HEK293 (cell line): ENCODE results near the gene NABP2.
A peak's percentile ranks its signal among the peaks of the same experiment; 100 is the strongest.

Source experiments
- CTCF ChIA-PET: fragments of 350-600 bp; formaldehyde crosslinking; extraction: SDS; loops from one replicate; lab custom pipeline; 2021; ENCODE audit warnings: antibody characterized with exemption; lab: Yijun Ruan, JAX
- POLR2A ChIA-PET: fragments of 300-600 bp; formaldehyde crosslinking; extraction: SDS; loops from one replicate; lab custom pipeline; 2020; ENCODE audit warnings: antibody characterized with exemption, inconsistent platforms; lab: Yijun Ruan, JAX
- H3K27ac ChIP-seq: fragments of 200-500 bp; sonication (Bioruptor generic); 2 replicates; pipeline ENCODE4 v1.5.1; 2014; ENCODE audit warnings: low read depth, low read length, control low read depth, inconsistent platforms; ENCODE audit errors: extremely low read depth
- H3K36me3 ChIP-seq, 2 experiments: fragments of 200-500 bp in 1 of 2; sonication (Bioruptor generic) in 1 of 2; 1 replicate in 1 of 2; 2 replicates in 1 of 2; pipeline ENCODE4 v1.5.1; 2014 to 2017; ENCODE audit warnings: inconsistent platforms in 2 of 2, low read length in 2 of 2; ENCODE audit not compliant: control insufficient read depth in 2 of 2, insufficient read depth in 1 of 2
- H3K4me1 ChIP-seq: fragments of 200-500 bp; sonication (Bioruptor generic); 2 replicates; pipeline ENCODE4 v1.5.1; 2014; ENCODE audit warnings: mild to moderate bottlenecking, low read length, inconsistent platforms; ENCODE audit not compliant: control insufficient read depth, insufficient read depth
- H3K4me3 ChIP-seq: 2 replicates; pipeline ENCODE4 v1.5.1; 2011; ENCODE audit warnings: low read depth, mild to moderate bottlenecking, control low read depth, low read length, moderate library complexity
- H3K9me3 ChIP-seq: fragments of 200-500 bp; sonication (Bioruptor generic); 2 replicates; pipeline ENCODE4 v1.5.1; 2014; ENCODE audit warnings: low read depth, low read length, inconsistent platforms; ENCODE audit not compliant: control insufficient read depth, insufficient read depth
- GLIS1 ChIP-seq: fragments of 450-650 bp; formaldehyde crosslinking; IDR thresholded peaks from 2 replicates; pipeline ENCODE4 v1.5.1; 2016; ENCODE audit warnings: missing biosample characterization, missing genetic modification characterization
- ZBTB17 ChIP-seq: fragments of 450-650 bp; formaldehyde crosslinking; IDR thresholded peaks from 2 replicates; pipeline ENCODE4 v1.5.1; 2016; ENCODE audit warnings: missing biosample characterization, missing genetic modification characterization
- ZNF521 ChIP-seq: fragments of 450-650 bp; formaldehyde crosslinking; IDR thresholded peaks from 2 replicates; pipeline ENCODE4 v1.5.1; 2017; ENCODE audit warnings: missing biosample characterization, mild to moderate bottlenecking, missing genetic modification characterization
- ZNF677 ChIP-seq: fragments of 450-650 bp; IDR thresholded peaks from 2 replicates; pipeline ENCODE4 v1.5.0; 2018; ENCODE audit warnings: missing biosample characterization, mild to moderate bottlenecking, missing genetic modification characterization, moderate library complexity
- TF ChIP-seq, protein P1 (sequence below): fragments of 450-650 bp; formaldehyde crosslinking; conservative IDR thresholded peaks from 2 replicates; pipeline ENCODE4 v1.5.1; 2016; ENCODE audit warnings: low read depth, missing biosample characterization, missing genetic modification characterization
- TF ChIP-seq, protein P2 (sequence below): fragments of 450-650 bp; formaldehyde crosslinking; IDR thresholded peaks from 2 replicates; pipeline ENCODE4 v1.5.1; 2016; ENCODE audit warnings: missing biosample characterization, missing genetic modification characterization
- TF ChIP-seq, protein P3 (sequence below): fragments of 450-650 bp; formaldehyde crosslinking; IDR thresholded peaks from 2 replicates; pipeline ENCODE4 v1.5.1; 2017; ENCODE audit warnings: missing biosample characterization, missing genetic modification characterization

Gene NABP2

DNA sequence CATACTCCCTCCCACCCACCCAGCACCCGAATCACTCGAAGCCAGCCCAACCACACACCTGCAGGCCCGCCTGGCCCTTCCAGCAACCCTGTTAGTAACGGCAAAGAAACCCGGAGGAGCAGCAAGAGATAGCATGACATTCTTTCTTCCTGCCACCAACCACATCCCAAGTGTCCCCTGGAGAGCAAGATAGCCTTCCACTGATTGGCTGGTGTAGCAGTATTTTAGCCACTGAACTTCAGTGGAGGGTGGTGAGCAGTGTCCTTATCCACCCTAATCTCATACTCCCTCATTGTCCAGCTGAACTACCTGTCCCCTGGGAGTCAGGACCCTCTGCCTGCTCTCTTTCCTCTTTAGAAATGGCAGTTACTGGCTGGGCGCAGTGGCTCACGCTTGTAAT is 4.9 kb downstream of the NABP2 start:
- ChIA-PET POLR2A (no interaction called here), CTCF (interaction anchor here (0.6 kb wide), 1 partner anchor 39 kb away, joined by 4 read pairs; no protein-coding TSS in a partner anchor)
- Histone ChIP-seq H3K4me3 (no peak overlapping the region), H3K9me3 (no peaks in the 10 kb centered on the region), H3K4me1 (0 out of 2 replicates have a peak, but pooled peaks cover 5% of the 10 kb centered on the region), H3K36me3 (peaks cover 9 to 24% of the 10 kb centered on the region in 2 experiments; a peak in 2 of 3 replicates), H3K27ac (no peak overlapping the region)
- TF ChIP-seq GLIS1 (tag by site-specific recombination), result 0 out of 2 replicates have a peak, but pooled peaks have one; percentile 7
- TF ChIP-seq, protein P1, sequence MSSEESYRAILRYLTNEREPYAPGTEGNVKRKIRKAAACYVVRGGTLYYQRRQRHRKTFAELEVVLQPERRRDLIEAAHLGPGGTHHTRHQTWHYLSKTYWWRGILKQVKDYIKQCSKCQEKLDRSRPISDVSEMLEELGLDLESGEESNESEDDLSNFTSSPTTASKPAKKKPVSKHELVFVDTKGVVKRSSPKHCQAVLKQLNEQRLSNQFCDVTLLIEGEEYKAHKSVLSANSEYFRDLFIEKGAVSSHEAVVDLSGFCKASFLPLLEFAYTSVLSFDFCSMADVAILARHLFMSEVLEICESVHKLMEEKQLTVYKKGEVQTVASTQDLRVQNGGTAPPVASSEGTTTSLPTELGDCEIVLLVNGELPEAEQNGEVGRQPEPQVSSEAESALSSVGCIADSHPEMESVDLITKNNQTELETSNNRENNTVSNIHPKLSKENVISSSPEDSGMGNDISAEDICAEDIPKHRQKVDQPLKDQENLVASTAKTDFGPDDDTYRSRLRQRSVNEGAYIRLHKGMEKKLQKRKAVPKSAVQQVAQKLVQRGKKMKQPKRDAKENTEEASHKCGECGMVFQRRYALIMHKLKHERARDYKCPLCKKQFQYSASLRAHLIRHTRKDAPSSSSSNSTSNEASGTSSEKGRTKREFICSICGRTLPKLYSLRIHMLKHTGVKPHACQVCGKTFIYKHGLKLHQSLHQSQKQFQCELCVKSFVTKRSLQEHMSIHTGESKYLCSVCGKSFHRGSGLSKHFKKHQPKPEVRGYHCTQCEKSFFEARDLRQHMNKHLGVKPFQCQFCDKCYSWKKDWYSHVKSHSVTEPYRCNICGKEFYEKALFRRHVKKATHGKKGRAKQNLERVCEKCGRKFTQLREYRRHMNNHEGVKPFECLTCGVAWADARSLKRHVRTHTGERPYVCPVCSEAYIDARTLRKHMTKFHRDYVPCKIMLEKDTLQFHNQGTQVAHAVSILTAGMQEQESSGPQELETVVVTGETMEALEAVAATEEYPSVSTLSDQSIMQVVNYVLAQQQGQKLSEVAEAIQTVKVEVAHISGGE (tag by site-specific recombination), result no peak

DNA sequence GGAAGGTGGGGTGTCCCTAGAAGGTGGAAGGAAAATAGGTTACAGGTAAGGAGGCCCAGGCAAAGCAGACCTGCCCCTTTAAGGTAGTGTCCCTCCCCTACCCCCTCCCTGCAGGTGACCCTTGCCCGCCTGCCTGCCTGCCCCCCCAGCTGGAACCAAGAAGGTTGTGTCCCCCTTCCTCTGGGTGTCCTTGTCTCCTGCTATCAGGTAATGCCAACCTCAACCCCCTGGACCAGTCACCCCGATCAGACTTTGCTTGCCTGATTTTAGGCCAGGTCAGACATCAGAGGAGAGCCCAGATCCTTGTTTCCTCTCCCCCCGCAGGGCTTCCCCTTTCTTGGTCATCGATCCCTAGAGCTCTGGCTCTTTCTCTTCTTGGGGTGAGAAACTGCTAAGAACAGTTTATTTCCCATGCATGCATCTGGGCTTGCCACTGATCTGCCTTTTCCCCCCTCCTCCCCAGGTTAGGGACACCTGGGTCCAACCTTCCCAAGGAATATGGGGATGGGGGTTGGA is 5.8 kb downstream of the NABP2 start, which contains the start of gene SLC39A5:
Gene SLC39A5 (plus strand): TSS at position 136 of the 516 bp plus-strand sequence. CDS start 1,224 bp downstream, outside the sequence.
- ChIA-PET POLR2A (interaction anchor here (0.6 to 2.6 kb wide), 2 partner anchors 8 to 55 kb away, joined by 3 to 7 read pairs; partner anchors contain the start of gene RNF41), CTCF (interaction anchor here (0.6 kb wide), 1 partner anchor 59 kb away, joined by 3 read pairs; no protein-coding TSS in a partner anchor)
- Histone ChIP-seq H3K4me3 (no peak within 1 kb of the TSS), H3K4me1 (0 out of 2 replicates have a peak, but pooled peaks cover 3% of the 10 kb centered on the region), H3K27ac (no peak within 1 kb of the TSS), H3K9me3 (no peaks in the 10 kb centered on the region), H3K36me3 (peaks cover 9 to 24% of the 10 kb centered on the region in 2 experiments; a peak in 2 of 3 replicates)
- TF ChIP-seq ZNF677 (0 out of 2 replicates have a peak, but pooled peaks have one; percentile 23), ZBTB17 (peak; percentile 55; the same call in 1 of the 2 replicates)
- TF ChIP-seq, protein P2, sequence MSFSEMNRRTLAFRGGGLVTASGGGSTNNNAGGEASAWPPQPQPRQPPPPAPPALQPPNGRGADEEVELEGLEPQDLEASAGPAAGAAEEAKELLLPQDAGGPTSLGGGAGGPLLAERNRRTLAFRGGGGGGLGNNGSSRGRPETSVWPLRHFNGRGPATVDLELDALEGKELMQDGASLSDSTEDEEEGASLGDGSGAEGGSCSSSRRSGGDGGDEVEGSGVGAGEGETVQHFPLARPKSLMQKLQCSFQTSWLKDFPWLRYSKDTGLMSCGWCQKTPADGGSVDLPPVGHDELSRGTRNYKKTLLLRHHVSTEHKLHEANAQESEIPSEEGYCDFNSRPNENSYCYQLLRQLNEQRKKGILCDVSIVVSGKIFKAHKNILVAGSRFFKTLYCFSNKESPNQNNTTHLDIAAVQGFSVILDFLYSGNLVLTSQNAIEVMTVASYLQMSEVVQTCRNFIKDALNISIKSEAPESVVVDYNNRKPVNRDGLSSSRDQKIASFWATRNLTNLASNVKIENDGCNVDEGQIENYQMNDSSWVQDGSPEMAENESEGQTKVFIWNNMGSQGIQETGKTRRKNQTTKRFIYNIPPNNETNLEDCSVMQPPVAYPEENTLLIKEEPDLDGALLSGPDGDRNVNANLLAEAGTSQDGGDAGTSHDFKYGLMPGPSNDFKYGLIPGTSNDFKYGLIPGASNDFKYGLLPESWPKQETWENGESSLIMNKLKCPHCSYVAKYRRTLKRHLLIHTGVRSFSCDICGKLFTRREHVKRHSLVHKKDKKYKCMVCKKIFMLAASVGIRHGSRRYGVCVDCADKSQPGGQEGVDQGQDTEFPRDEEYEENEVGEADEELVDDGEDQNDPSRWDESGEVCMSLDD (tag by site-specific recombination), result no peak

DNA sequence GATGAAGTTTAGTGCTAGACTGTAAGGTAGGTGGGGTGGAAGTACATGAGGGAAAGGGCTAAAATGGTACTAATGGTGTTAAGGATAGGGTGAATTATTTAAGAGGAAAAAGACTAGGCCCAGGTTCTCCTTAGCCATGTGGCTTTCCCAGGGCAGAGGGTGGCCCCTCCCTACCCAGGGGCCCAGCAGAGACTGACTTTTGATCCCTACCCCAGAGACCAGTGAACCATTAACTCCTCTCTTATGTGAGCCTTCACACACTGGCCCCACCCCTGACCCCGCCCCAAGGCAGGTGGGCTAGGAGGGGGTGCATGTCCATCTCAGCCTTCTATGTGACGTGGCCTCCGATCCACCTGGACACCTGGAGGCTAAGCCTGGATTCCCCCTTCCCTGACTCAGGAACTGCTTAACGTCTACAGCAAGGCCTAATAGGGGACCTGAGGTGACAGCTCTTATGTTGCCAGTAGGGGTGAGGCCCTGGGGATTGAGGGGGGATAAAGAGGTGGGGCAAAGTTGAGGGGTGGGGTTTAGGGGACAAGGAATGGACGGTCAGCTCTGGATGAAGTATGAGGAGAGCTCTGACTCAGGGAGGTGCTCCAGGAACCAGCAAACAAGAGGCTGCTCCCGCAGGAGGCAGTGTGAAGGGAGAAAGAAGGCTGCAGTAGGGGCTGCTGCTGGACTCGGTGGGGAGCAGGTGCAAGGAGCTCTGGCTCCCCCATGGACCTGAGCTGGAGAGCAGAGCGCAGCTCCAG is 6.5 kb downstream of the NABP2 start:
- TF ChIP-seq ZNF521 (tag by site-specific recombination), result no peak
- TF ChIP-seq, protein P3, sequence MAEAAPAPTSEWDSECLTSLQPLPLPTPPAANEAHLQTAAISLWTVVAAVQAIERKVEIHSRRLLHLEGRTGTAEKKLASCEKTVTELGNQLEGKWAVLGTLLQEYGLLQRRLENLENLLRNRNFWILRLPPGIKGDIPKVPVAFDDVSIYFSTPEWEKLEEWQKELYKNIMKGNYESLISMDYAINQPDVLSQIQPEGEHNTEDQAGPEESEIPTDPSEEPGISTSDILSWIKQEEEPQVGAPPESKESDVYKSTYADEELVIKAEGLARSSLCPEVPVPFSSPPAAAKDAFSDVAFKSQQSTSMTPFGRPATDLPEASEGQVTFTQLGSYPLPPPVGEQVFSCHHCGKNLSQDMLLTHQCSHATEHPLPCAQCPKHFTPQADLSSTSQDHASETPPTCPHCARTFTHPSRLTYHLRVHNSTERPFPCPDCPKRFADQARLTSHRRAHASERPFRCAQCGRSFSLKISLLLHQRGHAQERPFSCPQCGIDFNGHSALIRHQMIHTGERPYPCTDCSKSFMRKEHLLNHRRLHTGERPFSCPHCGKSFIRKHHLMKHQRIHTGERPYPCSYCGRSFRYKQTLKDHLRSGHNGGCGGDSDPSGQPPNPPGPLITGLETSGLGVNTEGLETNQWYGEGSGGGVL, result no peak
- Histone ChIP-seq H3K4me3 (no peak overlapping the region), H3K4me1 (no peaks in the 10 kb centered on the region), H3K27ac (no peak overlapping the region), H3K36me3 (peaks cover 9 to 21% of the 10 kb centered on the region in 2 experiments; a peak in 2 of 3 replicates), H3K9me3 (no peaks in the 10 kb centered on the region)
- CTCF ChIA-PET, result interaction anchor here (0.6 to 1.4 kb wide), 3 partner anchors 24 to 58 kb away, joined by 3 read pairs; no protein-coding TSS in a partner anchor
- POLR2A ChIA-PET, result interaction anchor here (0.6 to 2.6 kb wide), 4 partner anchors 9 to 487 kb away, joined by 3 to 7 read pairs (median 4); partner anchors contain the start of gene RNF41
